A549 (cell line): ENCODE data around the gene DLG2. TPM values are rescaled to one million over a fixed set of nuclear protein-coding genes. Genes with fewer than 3 reads are reported as not detected.

ENCODE experiments used
- ATAC-seq, 2 experiments: fragments of 200-7000 bp in 1 of 2; fragments of >200 bp in 1 of 2; cut with Nextera tagmentation in 1 of 2; cut with Tn5 transposase in 1 of 2; 3 replicates each; pipeline versions ENCODE4 v1.8.0 to v1.9.1; 2018 to 2020; ENCODE audit warnings: mild to moderate bottlenecking in 1 of 2, moderate library complexity in 1 of 2
- CTCF ChIA-PET: fragments of 300-600 bp; sonication (Branson Sonifier 250); formaldehyde crosslinking; extraction: SDS; loops from one replicate; lab custom pipeline; 2021; ENCODE audit warnings: antibody characterized with exemption, inconsistent platforms; lab: Yijun Ruan, JAX
- POLR2A ChIA-PET: fragments of 350-600 bp; formaldehyde crosslinking; extraction: SDS; loops from one replicate; lab custom pipeline; 2021; ENCODE audit warnings: antibody characterized with exemption, inconsistent platforms; lab: Yijun Ruan, JAX
- DNase-seq, 2 experiments: peaks; one replicate each; pipeline versions ENCODE4 v3.0.0 to v3.0.0-alpha.2; 2011 to 2016; ENCODE audit warnings: low read depth in 1 of 2, low spot score in 1 of 2
- FAIRE-seq: peaks from 2 replicates; lab custom pipeline; 2011; peaks lifted over from hg19 to GRCh38; lab: Jason Lieb, UNC
- H3K27ac ChIP-seq, 2 experiments: fragments of >200 bp; sonication (Bioruptor Twin); formaldehyde crosslinking; 3 replicates each; pipeline ENCODE4 v1.5.1; 2016 to 2017
- H3K4me1 ChIP-seq: fragments of >200 bp; sonication (Bioruptor Twin); formaldehyde crosslinking; 3 replicates; pipeline ENCODE4 v1.6.1; 2016
- H3K4me2 ChIP-seq: fragments of >200 bp; sonication (Bioruptor Twin); formaldehyde crosslinking; 3 replicates; pipeline ENCODE4 v1.6.1; 2016
- H3K4me3 ChIP-seq: fragments of >200 bp; sonication (Bioruptor Twin); formaldehyde crosslinking; 3 replicates; pipeline ENCODE4 v1.5.1; 2016
- H3K9me3 ChIP-seq: fragments of >200 bp; sonication (Bioruptor Twin); formaldehyde crosslinking; 3 replicates; pipeline ENCODE4 v1.6.1; 2016
- ATOH8 ChIP-seq: fragments of 250-450 bp; sonication (Bioruptor Pico); IDR thresholded peaks from 2 replicates; pipeline ENCODE4 v1.5.0; 2020; ENCODE audit warnings: low read depth, mild to moderate bottlenecking, moderate library complexity
- CEBPB ChIP-seq, 2 experiments: fragments of >200 bp in 1 of 2; sonication (Bioruptor Twin) in 1 of 2; formaldehyde crosslinking in 1 of 2; IDR thresholded peaks; 2 replicates each; pipeline ENCODE4 v1.6.1; 2012 to 2016
- CHD2 ChIP-seq: fragments of 150-350 bp; IDR thresholded peaks from 2 replicates; pipeline ENCODE4 v1.6.1; 2014; ENCODE audit warnings: low read length; ENCODE audit not compliant: partially characterized antibody
- CTCF ChIP-seq: fragments of >200 bp; sonication (Bioruptor Twin); formaldehyde crosslinking; IDR thresholded peaks from 3 replicates; pipeline ENCODE4 v1.5.1; 2016
- ELK1 ChIP-seq: fragments of 150-350 bp; IDR thresholded peaks from 2 replicates; pipeline ENCODE4 v1.6.1; 2014; ENCODE audit warnings: low read depth, mild to moderate bottlenecking, low read length
- FOSB ChIP-seq: fragments of 250-450 bp; sonication (Bioruptor Pico); IDR thresholded peaks from 2 replicates; pipeline ENCODE4 v1.5.0; 2020; ENCODE audit warnings: mild to moderate bottlenecking, moderate library complexity
- GATA3 ChIP-seq: IDR thresholded peaks from 2 replicates; pipeline ENCODE4 v1.6.1; 2012; ENCODE audit warnings: borderline replicate concordance
- HES2 ChIP-seq: fragments of >200 bp; sonication (Bioruptor Twin); formaldehyde crosslinking; IDR thresholded peaks from 2 replicates; pipeline ENCODE4 v1.6.1; 2016
- HOXA7 ChIP-seq: fragments of 250-450 bp; sonication (Bioruptor Pico); IDR thresholded peaks from 2 replicates; pipeline ENCODE4 v1.5.0; 2020; ENCODE audit warnings: mild to moderate bottlenecking, moderate library complexity
- KDM5A ChIP-seq: fragments of 200-600 bp; sonication (generic); IDR thresholded peaks from 2 replicates; pipeline ENCODE4 v1.6.1; 2016; ENCODE audit warnings: antibody characterized with exemption, mild to moderate bottlenecking
- MYC ChIP-seq: IDR thresholded peaks from 2 replicates; pipeline ENCODE4 v1.6.1; 2012; ENCODE audit warnings: mild to moderate bottlenecking, inconsistent platforms, low read length, improper control_type of control experiment, borderline replicate concordance
- NFE2L2 ChIP-seq: fragments of 150-350 bp; conservative IDR thresholded peaks from 2 replicates; pipeline ENCODE4 v1.6.1; 2014; ENCODE audit warnings: low read length
- NPAS2 ChIP-seq: fragments of 250-450 bp; sonication (Bioruptor Pico); IDR thresholded peaks from 2 replicates; pipeline ENCODE4 v1.8.0; 2022; ENCODE audit warnings: mild to moderate bottlenecking, moderate library complexity, borderline replicate concordance
- NR3C1 ChIP-seq: fragments of >200 bp; sonication (Bioruptor Twin); formaldehyde crosslinking; IDR thresholded peaks from 3 replicates; pipeline ENCODE4 v1.6.1; 2017
- POLR2A ChIP-seq: IDR thresholded peaks from 2 replicates; pipeline ENCODE4 v1.6.1; 2012; ENCODE audit warnings: mild to moderate bottlenecking, low read length
- POLR2AphosphoS2 ChIP-seq: conservative IDR thresholded peaks from 2 replicates; pipeline ENCODE4 v1.6.1; 2012; ENCODE audit warnings: low read length, improper control_type of control experiment, inconsistent platforms
- RCOR1 ChIP-seq: fragments of 150-350 bp; IDR thresholded peaks from 2 replicates; pipeline ENCODE4 v1.6.1; 2014; ENCODE audit warnings: antibody characterized with exemption, low read length, low read depth
- REST ChIP-seq: fragments of 200-600 bp; sonication (generic); IDR thresholded peaks from 2 replicates; pipeline ENCODE4 v1.6.1; 2016; ENCODE audit warnings: antibody characterized with exemption, mild to moderate bottlenecking, moderate library complexity
- USF2 ChIP-seq: fragments of 450-650 bp; IDR thresholded peaks from 2 replicates; pipeline ENCODE4 v1.6.1; 2014; ENCODE audit warnings: antibody characterized with exemption
- ZNF302 ChIP-seq: fragments of 250-450 bp; sonication (Bioruptor Pico); IDR thresholded peaks from 2 replicates; pipeline ENCODE4 v1.9.0; 2021; ENCODE audit warnings: inconsistent platforms, mild to moderate bottlenecking, moderate library complexity
- ZSCAN20 ChIP-seq: fragments of 250-450 bp; sonication (Bioruptor Pico); IDR thresholded peaks from 2 replicates; pipeline ENCODE4 v1.8.0; 2022; ENCODE audit warnings: mild to moderate bottlenecking, moderate library complexity
- WGBS: methylation state at CpG from one replicate; pipeline ENCODE4 v1.1.6; 2017; ENCODE audit errors: missing lambda C conversion rate; 5-methylcytosine and 5-hydroxymethylcytosine counted together
- polyA plus RNA-seq, 4 experiments: library from polyadenylated mRNA; depleted of rRNA in 3 of 4; stranded (reverse); fragments of >200 nt; fragmentation: RNase III in 1 of 4; extraction: RNeasy Plus Mini Kit Qiagen cat#74134 plus additional on column Dnase treatment in 1 of 4; gene quantifications; 2 replicates in 3 of 4; 3 replicates in 1 of 4; pipeline ENCODE4 v1.2.3, GENCODE V29; 2011 to 2017

Gene DLG2
- polyA plus RNA-seq, 2 of the 4 experiments (the other 2 are of a cell fraction), result 0.26 to 0.79 TPM

- POLR2A ChIA-PET, result no interaction called here
- H3K27ac ChIP-seq, result no peak overlapping the region
- DNase-seq (peak in 1 of 2 experiments; percentile 3), FAIRE-seq (no peak), ATAC-seq (peak; percentile 44 to 47)
- no peaks in the 10 kb centered on the region for H3K4me1 ChIP-seq
- 4% methylated on average over 18 of the region's 21 CpGs for WGBS
- CTCF ChIA-PET, result no interaction called here
- 0 out of 3 replicates have a peak overlapping the region, but pooled peaks have one; percentile 5 for H3K4me2 ChIP-seq
- no peak for TF ChIP-seq KDM5A
- no peak for TF ChIP-seq ZNF302 (CRISPR knock-in tag)
- TF ChIP-seq ELK1, result no peak
- TF ChIP-seq POLR2AphosphoS2, result no peak
- TF ChIP-seq MYC, result no peak
- no peak for TF ChIP-seq FOSB (CRISPR knock-in tag)
- TF ChIP-seq HES2, result no peak
- TF ChIP-seq RCOR1, result no peak
- TF ChIP-seq GATA3, result no peak
- TF ChIP-seq USF2, result no peak
- no peak for TF ChIP-seq NPAS2 (CRISPR knock-in tag)
- TF ChIP-seq CHD2, result no peak
- TF ChIP-seq ATOH8, result no peak
- TF ChIP-seq NR3C1, result no peak
- no peak for TF ChIP-seq POLR2A
- TF ChIP-seq REST, result no peak
- no peak for TF ChIP-seq HOXA7 (CRISPR knock-in tag)
- no peak overlapping the region for H3K4me3 ChIP-seq
- H3K9me3 ChIP-seq, result no peaks in the 10 kb centered on the region
Observed at GRCh38 chr11:84437071-84437980, 1189.8 kb downstream of the DLG2 start.

- Histone ChIP-seq H3K27ac (no peak overlapping the region), H3K4me1 (no peaks in the 10 kb centered on the region)
- WGBS, result 14% methylated on average over 2 of the region's 2 CpGs
- CTCF ChIA-PET, result no interaction called here
- no peak for FAIRE-seq
- POLR2A ChIA-PET, result no interaction called here
- TF ChIP-seq NFE2L2, result no peak
- TF ChIP-seq CTCF, result no peak
- TF ChIP-seq CEBPB (IDR thresholded peaks at IDR 0.05), result no peak
- no peak for TF ChIP-seq ZSCAN20 (CRISPR knock-in tag)
- TF ChIP-seq, all 56 proteins: peak for 0
- Histone ChIP-seq H3K4me2 (no peak overlapping the region), H3K9me3 (no peaks in the 10 kb centered on the region), H3K4me3 (no peak overlapping the region)
- ATAC-seq, result no peak
- peak in 1 of 2 experiments; percentile 9 for DNase-seq
Observed at GRCh38 chr11:84430661-84431060, 1196.5 kb downstream of the DLG2 start.
